Activated CD4-positive, alpha-beta T cell treated with anti-CD3 and anti-CD28 coated beads, Interleukin-2, amount 50 U/mL, for 24 hours (primary cell): Measurements from ENCODE around the gene KDM8.
"Not testable (repeated sequence)": the region's sequence is repeated elsewhere in the genome, so short reads cannot be mapped to it uniquely, and the experiment has no call there.

Source experiments
- DNase-seq, 2 donors: peaks; one replicate each; pipeline ENCODE4 v3.0.0-alpha.2; 2020; ENCODE audit warnings: low read depth in 1 of 2, low spot score in 1 of 2

KDM8 gene

GRCh38 chr16:27190316-27190871 is 12.9 kb upstream of the KDM8 start:
- no peak for DNase-seq

GRCh38 chr16:27191352-27191924 is 11.9 kb upstream of the KDM8 start:
- DNase-seq, result no peak

- no peak for DNase-seq
Measured at GRCh38 chr16:27193300-27193990, 9.9 kb upstream of the KDM8 start.

- DNase-seq, result no peak
Measured at GRCh38 chr16:27195076-27195741, 8.1 kb upstream of the KDM8 start.

- peak in 1 of 2 donors; percentile 12 for DNase-seq
Measured at GRCh38 chr16:27195941-27196595, 7.3 kb upstream of the KDM8 start.

GRCh38 chr16:27197004-27197403 is 6.3 kb upstream of the KDM8 start:
- DNase-seq, result no peak

GRCh38 chr16:27198451-27199234 is 4.7 kb upstream of the KDM8 start:
- no peak for DNase-seq

- no peak for DNase-seq
Measured at GRCh38 chr16:27199235-27199586, 4.1 kb upstream of the KDM8 start.

GRCh38 chr16:27199736-27200135 is 3.6 kb upstream of the KDM8 start:
- peak in 1 of 2 donors; percentile 7 for DNase-seq

- not testable (repeated sequence) for DNase-seq
Measured at GRCh38 chr16:27200914-27201313, 2.4 kb upstream of the KDM8 start.

- DNase-seq, result peak in 1 of 2 donors; percentile 86
Measured at GRCh38 chr16:27202923-27203506, 311 bp upstream of the KDM8 start.

GRCh38 chr16:27204312-27204915 is 1.1 kb downstream of the KDM8 start:
- DNase-seq, result no peak

- no peak for DNase-seq
Measured at GRCh38 chr16:27205423-27206065, 2.2 kb downstream of the KDM8 start.

- DNase-seq, result not testable (repeated sequence)
Measured at GRCh38 chr16:27207121-27207520, 3.8 kb downstream of the KDM8 start.

- no peak for DNase-seq
Measured at GRCh38 chr16:27208081-27208680, 4.9 kb downstream of the KDM8 start.

- no peak for DNase-seq
Measured at GRCh38 chr16:27208796-27209195, 5.5 kb downstream of the KDM8 start.

- DNase-seq, result no peak
Measured at GRCh38 chr16:27209591-27209990, 6.3 kb downstream of the KDM8 start.

- DNase-seq, result no peak
Measured at GRCh38 chr16:27210174-27210573, 6.8 kb downstream of the KDM8 start.

GRCh38 chr16:27211026-27211425 is 7.7 kb downstream of the KDM8 start:
- DNase-seq, result no peak
